ENCODE data around the gene SORBS2. TPM values are rescaled to one million over a fixed set of nuclear protein-coding genes. Genes with fewer than 3 reads are reported as not detected.

The SORBS2 gene
- total and polyA plus RNA-seq, 2 of the 4 experiments (the other 2 are of a cell fraction) = 0.18 TPM; not detected in 1

- Histone ChIP-seq H3K14ac (replicated peaks; ENCODE audit: low read depth, low read length) (no peak overlapping the region), H3K4me2 (ENCODE audit: low read depth, low read length) (no peak overlapping the region), H3K9me3 (ENCODE audit: control insufficient read depth, insufficient read depth, low read length) (no peaks in the 10 kb centered on the region), H3K9me1 (ENCODE audit: insufficient read depth, low read length) (no peaks in the 10 kb centered on the region), H4K91ac (ENCODE audit: insufficient read depth, low read depth, low read length) (no peak overlapping the region), H3K36me3 (ENCODE audit: control insufficient read depth, insufficient read depth, low read length) (no peaks in the 10 kb centered on the region), H2BK20ac (ENCODE audit: low read depth, low read length) (no peak overlapping the region), H3K27me3 (ENCODE audit: control insufficient read depth, insufficient read depth, low read length) (peaks cover 9% of the 10 kb centered on the region), H4K8ac (ENCODE audit: low read depth in 2 of 2, low read length in 2 of 2) (no peak overlapping the region), H4K20me1 (ENCODE audit: insufficient read depth, low read length) (no peaks in the 10 kb centered on the region), H3K27ac (ENCODE audit: insufficient read depth, low read length) (no peak overlapping the region), H4K5ac (ENCODE audit: low read depth, low read length) (no peak overlapping the region), H3K4ac (ENCODE audit: low read depth, low read length) (no peak overlapping the region), H2BK120ac (ENCODE audit: low read depth, low read length) (no peak overlapping the region), H2AK9ac (replicated peaks; ENCODE audit: low read depth, low read length, poor library complexity) (no peak overlapping the region), H2AFZ (replicated peaks; ENCODE audit: low read length, poor library complexity) (no peak overlapping the region), H2BK15ac (ENCODE audit: low read depth, low read length) (no peak overlapping the region), H3K56ac (ENCODE audit: extremely low read depth, insufficient read depth, low read length) (no peak overlapping the region), H3K79me1 (ENCODE audit: low read depth in 1 of 2, low read length in 2 of 2) (no peaks in the 10 kb centered on the region), H3K4me3 (ENCODE audit: insufficient read depth, low read depth, low read length) (no peak overlapping the region), H2BK5ac (ENCODE audit: low read depth, low read length, poor library complexity, severe bottlenecking) (no peak overlapping the region), H3K4me1 (ENCODE audit: control insufficient read depth, insufficient read depth, low read length) (no peaks in the 10 kb centered on the region), H3K23ac (ENCODE audit: low read depth, low read length) (no peak overlapping the region), H3K9ac (ENCODE audit: low read depth, low read length) (no peak overlapping the region), H2AK5ac (ENCODE audit: low read depth, low read length) (no peak overlapping the region), H3K18ac (ENCODE audit: low read depth, low read length) (no peak overlapping the region)
- intact Hi-C loops (cut with micrococcal nuclease) = no loop called here
- WGBS, 2 experiments (ENCODE audit: extremely low coverage in 2 of 2, insufficient read length in 1 of 2) = no CpG with 5 or more reads among the region's 6 CpGs
- ChIA-PET CTCF (no interaction called here), POLR2A (ENCODE audit: unreplicated experiment) (no interaction called here)
- no TSS peak for BruUV-seq (replicated peaks)
- TF ChIP-seq RFX5 (IDR thresholded peaks at IDR 0.05; ENCODE audit: low read depth, low read length) (no peak), RCOR1 (IDR thresholded peaks at IDR 0.05; ENCODE audit: insufficient replicate concordance, low read length) (no peak), FOS (IDR thresholded peaks at IDR 0.05; ENCODE audit: low read depth, low read length) (no peak), MAZ (IDR thresholded peaks at IDR 0.05; ENCODE audit: borderline replicate concordance, low read depth, low read length) (no peak), BHLHE40 (IDR thresholded peaks at IDR 0.05; ENCODE audit: low read depth, low read length) (no peak), RAD21 (IDR thresholded peaks at IDR 0.05; ENCODE audit: low read length) (no peak), ELK1 (IDR thresholded peaks at IDR 0.05; ENCODE audit: borderline replicate concordance, low read depth, low read length) (no peak), NFE2L2 (IDR thresholded peaks at IDR 0.05; ENCODE audit: low read depth, low read length) (no peak), CHD1 (IDR thresholded peaks at IDR 0.05; ENCODE audit: low read depth, low read length) (no peak), MXI1 (IDR thresholded peaks at IDR 0.05; ENCODE audit: borderline replicate concordance, low read depth, low read length) (no peak), SMC3 (IDR thresholded peaks at IDR 0.05; ENCODE audit: low read depth, low read length) (no peak)
- TF ChIP-seq, protein P1, sequence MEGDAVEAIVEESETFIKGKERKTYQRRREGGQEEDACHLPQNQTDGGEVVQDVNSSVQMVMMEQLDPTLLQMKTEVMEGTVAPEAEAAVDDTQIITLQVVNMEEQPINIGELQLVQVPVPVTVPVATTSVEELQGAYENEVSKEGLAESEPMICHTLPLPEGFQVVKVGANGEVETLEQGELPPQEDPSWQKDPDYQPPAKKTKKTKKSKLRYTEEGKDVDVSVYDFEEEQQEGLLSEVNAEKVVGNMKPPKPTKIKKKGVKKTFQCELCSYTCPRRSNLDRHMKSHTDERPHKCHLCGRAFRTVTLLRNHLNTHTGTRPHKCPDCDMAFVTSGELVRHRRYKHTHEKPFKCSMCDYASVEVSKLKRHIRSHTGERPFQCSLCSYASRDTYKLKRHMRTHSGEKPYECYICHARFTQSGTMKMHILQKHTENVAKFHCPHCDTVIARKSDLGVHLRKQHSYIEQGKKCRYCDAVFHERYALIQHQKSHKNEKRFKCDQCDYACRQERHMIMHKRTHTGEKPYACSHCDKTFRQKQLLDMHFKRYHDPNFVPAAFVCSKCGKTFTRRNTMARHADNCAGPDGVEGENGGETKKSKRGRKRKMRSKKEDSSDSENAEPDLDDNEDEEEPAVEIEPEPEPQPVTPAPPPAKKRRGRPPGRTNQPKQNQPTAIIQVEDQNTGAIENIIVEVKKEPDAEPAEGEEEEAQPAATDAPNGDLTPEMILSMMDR (conservative IDR thresholded peaks at IDR 0.05; ENCODE audit: low read depth, low read length) = no peak
- TF ChIP-seq, protein P2, sequence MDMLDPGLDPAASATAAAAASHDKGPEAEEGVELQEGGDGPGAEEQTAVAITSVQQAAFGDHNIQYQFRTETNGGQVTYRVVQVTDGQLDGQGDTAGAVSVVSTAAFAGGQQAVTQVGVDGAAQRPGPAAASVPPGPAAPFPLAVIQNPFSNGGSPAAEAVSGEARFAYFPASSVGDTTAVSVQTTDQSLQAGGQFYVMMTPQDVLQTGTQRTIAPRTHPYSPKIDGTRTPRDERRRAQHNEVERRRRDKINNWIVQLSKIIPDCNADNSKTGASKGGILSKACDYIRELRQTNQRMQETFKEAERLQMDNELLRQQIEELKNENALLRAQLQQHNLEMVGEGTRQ (IDR thresholded peaks at IDR 0.05; ENCODE audit: low read depth, low read length) = no peak
- dilution Hi-C loops (cut with HindIII; ENCODE audit: low sequenced_read_pairs, unreplicated experiment) = no loop called here
- ATAC-seq (ENCODE audit: low read depth) (no peak), DNase-seq (no peak)
- in situ Hi-C loops (cut with MboI; ENCODE audit: low sequenced_read_pairs) = no loop called here
Observed at GRCh38 chr4:185825737-185826136, 13.7 kb upstream of the SORBS2 start.

All from IMR-90 (cell line).